ENCODE data around the gene ITPK1. TPM values are rescaled to one million over a fixed set of nuclear protein-coding genes. Genes with fewer than 3 reads are reported as not detected.

ITPK1 gene
- total and polyA plus RNA-seq, 10 of the 15 experiments (the other 5 are each of a cell fraction or from before 2014, with no cell fraction given): 1.3 to 73.2 (median 27.0) TPM

DNA sequence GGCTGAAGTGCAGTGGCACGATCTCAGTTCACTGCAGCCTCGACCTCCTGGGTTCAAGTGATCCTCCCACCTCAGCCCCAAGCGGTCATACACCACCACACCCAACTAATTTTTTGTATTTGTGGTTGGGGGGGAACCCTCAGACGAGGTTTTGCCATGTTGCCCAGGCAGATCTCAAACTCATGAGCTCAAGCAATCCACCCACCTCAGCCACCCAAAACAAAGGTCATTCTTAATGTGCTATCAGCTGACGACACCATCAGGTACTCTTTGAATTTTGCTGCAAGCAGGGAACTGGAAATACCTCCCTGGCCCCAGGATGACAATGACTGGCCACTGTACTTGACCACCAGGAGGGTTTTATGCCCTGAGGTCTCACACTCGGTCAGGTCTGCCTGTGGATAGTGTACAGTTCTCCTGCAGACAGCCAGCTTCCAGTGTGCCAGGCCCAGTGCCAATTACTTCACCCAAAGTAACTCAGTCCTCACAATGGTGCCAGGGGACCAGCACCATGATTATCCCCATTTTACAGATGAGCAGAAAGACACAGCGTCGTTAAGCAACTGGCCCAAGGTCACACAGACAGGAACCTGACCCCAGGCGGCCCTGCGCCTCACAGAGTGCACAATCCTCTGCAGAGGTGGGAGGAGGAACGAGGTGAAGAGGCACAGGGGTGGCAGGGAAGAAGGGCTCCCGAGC lies 42.9 kb downstream of the ITPK1 start:
- Histone ChIP-seq H3K27ac (ENCODE audit: control insufficient read depth, insufficient read depth) (peak overlapping the region; percentile 81), H3K4me1 (ENCODE audit: control insufficient read depth, insufficient read depth, low read length) (peaks cover 30% of the 10 kb centered on the region), H3K36me3 (ENCODE audit: control insufficient read depth in 2 of 2, insufficient read depth in 2 of 2, low read length in 1 of 2) (peaks cover 0 to 3% of the 10 kb centered on the region in 2 experiments; a peak in 2 of 4 replicates), H2AFZ (ENCODE audit: control insufficient read depth, low read depth, low read length) (no peak overlapping the region; the same call in none of the 2 replicates), H3K4me3 (peak overlapping the region; percentile 3; the same call in 1 of the 2 replicates), H3K79me2 (ENCODE audit: control insufficient read depth, insufficient read depth, low read length) (peaks cover 4% of the 10 kb centered on the region), H3K9me3 (replicated peaks; ENCODE audit: control insufficient read depth, insufficient read depth, low read length) (no peaks in the 10 kb centered on the region), H3K9ac (ENCODE audit: control insufficient read depth, insufficient read depth, low read length) (no peak overlapping the region), H3K4me2 (ENCODE audit: control insufficient read depth, insufficient read depth) (peak overlapping the region; percentile 31), H4K20me1 (ENCODE audit: control insufficient read depth, insufficient read depth) (no peaks in the 10 kb centered on the region), H3K27me3 (replicated peaks in 1 of 2; ENCODE audit: control insufficient read depth in 2 of 2, insufficient read depth in 2 of 2, low read length in 1 of 2) (no peaks in the 10 kb centered on the region)
- 66% methylated on average over 11 of the region's 12 CpGs for WGBS (ENCODE audit: insufficient coverage, insufficient replicate concordance, low lambda C conversion rate, missing lambda C conversion rate)
- intact Hi-C loops (cut with micrococcal nuclease; ENCODE audit: unreplicated experiment): loop anchor here (2.0 kb wide), 1 partner anchor 40 kb away; no protein-coding TSS in a partner anchor
- ChIA-PET SMC1A (ENCODE audit: uncharacterized antibody, unreplicated experiment) (interaction anchor here (0.6 to 4.9 kb wide), 8 partner anchors 9 to 120 kb away, joined by 3 to 36 read pairs (median 6); no protein-coding TSS in a partner anchor), RAD21 (ENCODE audit: unreplicated experiment) (interaction anchor here (0.7 to 3.3 kb wide), 12 partner anchors 8 to 120 kb away, joined by 3 to 41 read pairs (median 4); no protein-coding TSS in a partner anchor), POLR2A (interaction anchor here (0.6 to 4.4 kb wide), 5 partner anchors 8 to 313 kb away, joined by 3 to 25 read pairs (median 6); no protein-coding TSS in a partner anchor), CTCF (interaction anchor here (0.6 to 6.2 kb wide), 13 partner anchors 9 to 260 kb away, joined by 3 to 50 read pairs (median 4); no protein-coding TSS in a partner anchor)
- ATAC-seq: peak; percentile 73
- peak; percentile 48 for DNase-seq (ENCODE audit: low read depth, low spot score)
- BruUV-seq (replicated peaks): TSS peak; percentile 19
- in situ Hi-C loops (cut with MboI): no loop called here
- FAIRE-seq: no peak
- TF ChIP-seq LARP7 (IDR thresholded peaks at IDR 0.05): no peak
- TF ChIP-seq, protein P1, sequence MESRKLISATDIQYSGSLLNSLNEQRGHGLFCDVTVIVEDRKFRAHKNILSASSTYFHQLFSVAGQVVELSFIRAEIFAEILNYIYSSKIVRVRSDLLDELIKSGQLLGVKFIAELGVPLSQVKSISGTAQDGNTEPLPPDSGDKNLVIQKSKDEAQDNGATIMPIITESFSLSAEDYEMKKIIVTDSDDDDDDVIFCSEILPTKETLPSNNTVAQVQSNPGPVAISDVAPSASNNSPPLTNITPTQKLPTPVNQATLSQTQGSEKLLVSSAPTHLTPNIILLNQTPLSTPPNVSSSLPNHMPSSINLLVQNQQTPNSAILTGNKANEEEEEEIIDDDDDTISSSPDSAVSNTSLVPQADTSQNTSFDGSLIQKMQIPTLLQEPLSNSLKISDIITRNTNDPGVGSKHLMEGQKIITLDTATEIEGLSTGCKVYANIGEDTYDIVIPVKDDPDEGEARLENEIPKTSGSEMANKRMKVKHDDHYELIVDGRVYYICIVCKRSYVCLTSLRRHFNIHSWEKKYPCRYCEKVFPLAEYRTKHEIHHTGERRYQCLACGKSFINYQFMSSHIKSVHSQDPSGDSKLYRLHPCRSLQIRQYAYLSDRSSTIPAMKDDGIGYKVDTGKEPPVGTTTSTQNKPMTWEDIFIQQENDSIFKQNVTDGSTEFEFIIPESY (IDR thresholded peaks at IDR 0.05): no peak
- no peak for TF ChIP-seq TBL1XR1 (IDR thresholded peaks at IDR 0.05; ENCODE audit: low read depth, low read length)
- TF ChIP-seq ZBED1 (IDR thresholded peaks at IDR 0.05; ENCODE audit: borderline replicate concordance): no peak
- TF ChIP-seq, protein P2, sequence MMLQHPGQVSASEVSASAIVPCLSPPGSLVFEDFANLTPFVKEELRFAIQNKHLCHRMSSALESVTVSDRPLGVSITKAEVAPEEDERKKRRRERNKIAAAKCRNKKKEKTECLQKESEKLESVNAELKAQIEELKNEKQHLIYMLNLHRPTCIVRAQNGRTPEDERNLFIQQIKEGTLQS (IDR thresholded peaks at IDR 0.05; ENCODE audit: borderline replicate concordance, extremely low read depth, low read depth, low read length): no peak
- no peak for TF ChIP-seq MYC (IDR thresholded peaks at IDR 0.05; ENCODE audit: insufficient read depth, insufficient read length, insufficient replicate concordance, low read length, severe bottlenecking)
- TF ChIP-seq CEBPZ (IDR thresholded peaks at IDR 0.05; ENCODE audit: low read depth, low read length): no peak
- TF ChIP-seq IKZF2 (IDR thresholded peaks at IDR 0.05): peak; percentile 71 to 75; a peak in 2 of 4 replicates
- peak; percentile 65 for TF ChIP-seq NR2C1 (IDR thresholded peaks at IDR 0.05)
- TF ChIP-seq NFYB (IDR thresholded peaks at IDR 0.05; ENCODE audit: insufficient read depth, low read depth, low read length): no peak
- TF ChIP-seq NRF1 (conservative IDR thresholded peaks at IDR 0.05; ENCODE audit: low read depth, low read length): no peak
- TF ChIP-seq E2F8 (IDR thresholded peaks at IDR 0.05; ENCODE audit: low read depth, partially characterized antibody): no peak
- TF ChIP-seq HDGF (IDR thresholded peaks at IDR 0.05): peak; percentile 5; the same call in 1 of the 2 replicates
- TF ChIP-seq WRNIP1 (IDR thresholded peaks at IDR 0.05; ENCODE audit: borderline replicate concordance, low read depth, low read length): no peak

Data from GM12878 (cell line).